ENCODE measurements around the gene TRAM2.

Gene TRAM2

DNA sequence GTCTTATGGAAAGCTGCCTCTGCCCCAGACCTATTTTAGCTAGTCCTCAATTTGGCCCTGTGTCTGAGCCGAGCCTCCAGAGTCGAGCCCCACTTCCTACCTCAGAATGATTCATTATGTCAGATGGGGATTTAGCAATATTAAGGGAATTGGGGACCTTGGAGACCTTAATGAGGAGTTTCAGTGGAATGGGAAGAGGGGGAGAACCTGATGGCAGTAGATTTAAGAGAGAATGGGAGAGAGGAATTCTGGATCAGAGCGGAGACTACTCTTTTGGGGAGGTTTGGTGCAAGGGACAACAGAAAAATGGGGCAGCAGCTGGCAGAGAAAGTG is 93.2 kb downstream of the TRAM2 start:
- H3K4ac ChIP-seq (ENCODE audit: low read depth, low read length), result no peak overlapping the region
- H3K79me2 ChIP-seq (ENCODE audit: control insufficient read depth, insufficient read depth, low read length, poor library complexity), result no peaks in the 10 kb centered on the region
- no peak overlapping the region for H4K12ac ChIP-seq (ENCODE audit: low read depth, low read length)
- no peak overlapping the region for H3K9ac ChIP-seq (ENCODE audit: low read length)
- H2BK120ac ChIP-seq (ENCODE audit: insufficient read depth, low read length, poor library complexity), result no peak overlapping the region
- no CpG with 5 or more reads among the region's 3 CpGs for WGBS (ENCODE audit: extremely low coverage, insufficient coverage, insufficient read length)
- no peak overlapping the region for H2AK5ac ChIP-seq (ENCODE audit: low read length)
- no peak overlapping the region for H3K4me2 ChIP-seq (ENCODE audit: low read length)
- H4K91ac ChIP-seq (ENCODE audit: low read depth, low read length), result no peak overlapping the region
- H3K4me1 ChIP-seq (ENCODE audit: control insufficient read depth in 1 of 2, insufficient read depth in 2 of 2, low read length in 2 of 2), result no peaks in the 10 kb centered on the region
- no peak for DNase-seq
- H3K9me3 ChIP-seq (ENCODE audit: insufficient read depth, low read depth, low read length), result no peaks in the 10 kb centered on the region
- H3K27ac ChIP-seq (ENCODE audit: low read depth, low read length), result no peak overlapping the region
- no peak overlapping the region for H3K23ac ChIP-seq (ENCODE audit: low read length)
- H3K4me3 ChIP-seq (ENCODE audit: low read depth, low read length), result no peak overlapping the region
- no peak overlapping the region for H3K18ac ChIP-seq (ENCODE audit: low read length)
- no peaks in the 10 kb centered on the region for H3K79me1 ChIP-seq (ENCODE audit: low read length)
- no peak overlapping the region for H2BK12ac ChIP-seq (ENCODE audit: low read length)
- no peak overlapping the region for H2BK5ac ChIP-seq (ENCODE audit: low read depth, low read length, poor library complexity)
- H3K27me3 ChIP-seq (ENCODE audit: insufficient read depth, low read length), result no peaks in the 10 kb centered on the region
- H3K36me3 ChIP-seq (ENCODE audit: control insufficient read depth in 1 of 2, insufficient read depth in 2 of 2, low read length in 2 of 2), result no peaks in the 10 kb centered on the region
- H4K8ac ChIP-seq (ENCODE audit: low read depth, low read length), result no peak overlapping the region
- H3K14ac ChIP-seq (ENCODE audit: low read length), result no peak overlapping the region
- no peak overlapping the region for H2AFZ ChIP-seq (ENCODE audit: insufficient read depth, low read length, poor library complexity)

DNA sequence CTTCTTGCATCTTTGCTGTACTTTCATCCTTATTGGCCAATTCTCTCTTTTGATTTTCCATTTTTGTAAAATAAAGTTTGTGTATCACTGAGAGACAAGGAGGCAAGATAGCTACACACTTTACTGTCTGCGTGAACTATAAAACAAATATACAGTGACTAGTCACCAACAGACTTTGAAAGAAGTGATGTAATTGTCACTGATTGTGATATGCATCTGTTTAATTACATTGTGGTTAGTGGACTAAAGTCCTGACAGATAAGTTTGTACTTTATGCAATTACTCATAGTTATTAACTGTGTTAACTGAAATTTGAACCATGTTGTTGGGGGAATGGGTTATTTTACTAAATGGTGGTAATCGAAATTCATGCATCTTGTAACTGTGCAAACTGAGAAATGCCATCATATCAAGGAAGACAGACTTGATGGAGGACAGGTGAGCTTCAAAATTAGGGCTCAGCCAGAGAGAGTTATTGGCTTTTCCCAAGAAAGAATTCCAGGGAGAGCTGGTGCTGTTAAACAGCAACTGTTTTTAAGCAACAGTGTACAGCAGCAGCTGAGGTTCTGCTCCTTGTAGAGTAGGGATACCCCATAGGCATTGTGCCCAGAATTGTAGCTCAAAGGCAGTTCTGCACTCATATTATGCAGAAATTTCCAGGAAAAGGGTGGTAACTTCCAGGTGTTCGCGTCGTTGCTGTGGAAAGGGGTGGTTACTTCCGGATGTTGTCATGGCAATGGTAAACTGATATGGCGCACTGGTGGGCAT is 93.8 kb downstream of the TRAM2 start:
- Histone ChIP-seq H4K91ac (ENCODE audit: low read depth, low read length) (no peak overlapping the region), H3K27me3 (ENCODE audit: insufficient read depth, low read length) (no peaks in the 10 kb centered on the region), H3K9ac (ENCODE audit: low read length) (no peak overlapping the region), H3K79me1 (ENCODE audit: low read length) (no peaks in the 10 kb centered on the region), H2AFZ (ENCODE audit: insufficient read depth, low read length, poor library complexity) (no peak overlapping the region), H2BK12ac (ENCODE audit: low read length) (no peak overlapping the region), H3K4me2 (ENCODE audit: low read length) (no peak overlapping the region), H3K14ac (ENCODE audit: low read length) (no peak overlapping the region), H3K9me3 (ENCODE audit: insufficient read depth, low read depth, low read length) (no peaks in the 10 kb centered on the region), H3K36me3 (ENCODE audit: control insufficient read depth in 1 of 2, insufficient read depth in 2 of 2, low read length in 2 of 2) (no peaks in the 10 kb centered on the region), H4K8ac (ENCODE audit: low read depth, low read length) (no peak overlapping the region), H3K4me1 (ENCODE audit: control insufficient read depth in 1 of 2, insufficient read depth in 2 of 2, low read length in 2 of 2) (no peaks in the 10 kb centered on the region), H2BK120ac (ENCODE audit: insufficient read depth, low read length, poor library complexity) (no peak overlapping the region), H2BK5ac (ENCODE audit: low read depth, low read length, poor library complexity) (no peak overlapping the region), H2AK5ac (ENCODE audit: low read length) (no peak overlapping the region), H3K79me2 (ENCODE audit: control insufficient read depth, insufficient read depth, low read length, poor library complexity) (no peaks in the 10 kb centered on the region), H3K4me3 (ENCODE audit: low read depth, low read length) (no peak overlapping the region), H4K12ac (ENCODE audit: low read depth, low read length) (no peak overlapping the region), H3K18ac (ENCODE audit: low read length) (no peak overlapping the region), H3K4ac (ENCODE audit: low read depth, low read length) (no peak overlapping the region), H3K23ac (ENCODE audit: low read length) (no peak overlapping the region), H3K27ac (ENCODE audit: low read depth, low read length) (no peak overlapping the region)
- DNase-seq, result no peak
- WGBS (ENCODE audit: extremely low coverage, insufficient coverage, insufficient read length), result no CpG with 5 or more reads among the region's 7 CpGs

DNA sequence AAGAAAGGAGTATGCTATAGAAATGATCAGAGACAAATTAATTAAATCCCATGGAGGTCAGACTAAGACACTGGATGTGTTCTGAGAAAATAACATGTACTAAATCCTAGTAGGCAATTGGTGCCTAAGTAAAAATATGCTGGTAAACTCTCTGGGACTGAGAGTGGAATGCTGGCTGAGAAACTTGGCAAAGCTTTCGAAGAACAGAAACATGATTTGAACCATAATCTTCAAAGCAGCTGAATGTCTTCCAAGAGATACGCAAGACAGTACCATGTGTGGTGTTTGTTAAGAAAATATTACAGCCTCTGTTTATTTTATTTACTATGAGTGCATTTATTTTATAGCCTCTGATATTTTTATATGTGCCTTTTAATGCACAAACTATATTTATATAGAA is 101.6 kb downstream of the TRAM2 start:
- H3K9ac ChIP-seq (ENCODE audit: low read length), result no peak overlapping the region
- H3K23ac ChIP-seq (ENCODE audit: low read length), result no peak overlapping the region
- no peak overlapping the region for H2BK5ac ChIP-seq (ENCODE audit: low read depth, low read length, poor library complexity)
- no peak overlapping the region for H4K12ac ChIP-seq (ENCODE audit: low read depth, low read length)
- no peak overlapping the region for H4K8ac ChIP-seq (ENCODE audit: low read depth, low read length)
- H3K9me3 ChIP-seq (ENCODE audit: insufficient read depth, low read depth, low read length), result no peaks in the 10 kb centered on the region
- no CpG with 5 or more reads among the region's 2 CpGs for WGBS (ENCODE audit: extremely low coverage, insufficient coverage, insufficient read length)
- no peak overlapping the region for H3K4ac ChIP-seq (ENCODE audit: low read depth, low read length)
- H4K91ac ChIP-seq (ENCODE audit: low read depth, low read length), result no peak overlapping the region
- no peak overlapping the region for H2BK120ac ChIP-seq (ENCODE audit: insufficient read depth, low read length, poor library complexity)
- H3K36me3 ChIP-seq (ENCODE audit: control insufficient read depth in 1 of 2, insufficient read depth in 2 of 2, low read length in 2 of 2), result no peaks in the 10 kb centered on the region
- no peaks in the 10 kb centered on the region for H3K79me1 ChIP-seq (ENCODE audit: low read length)
- H3K4me3 ChIP-seq (ENCODE audit: low read depth, low read length), result no peak overlapping the region
- no peak overlapping the region for H3K4me2 ChIP-seq (ENCODE audit: low read length)
- no peak overlapping the region for H3K27ac ChIP-seq (ENCODE audit: low read depth, low read length)
- H3K14ac ChIP-seq (ENCODE audit: low read length), result no peak overlapping the region
- H2BK12ac ChIP-seq (ENCODE audit: low read length), result no peak overlapping the region
- no peak overlapping the region for H2AFZ ChIP-seq (ENCODE audit: insufficient read depth, low read length, poor library complexity)
- no peak overlapping the region for H2AK5ac ChIP-seq (ENCODE audit: low read length)
- H3K27me3 ChIP-seq (ENCODE audit: insufficient read depth, low read length), result no peaks in the 10 kb centered on the region
- H3K18ac ChIP-seq (ENCODE audit: low read length), result no peak overlapping the region
- H3K4me1 ChIP-seq (ENCODE audit: control insufficient read depth in 1 of 2, insufficient read depth in 2 of 2, low read length in 2 of 2), result no peaks in the 10 kb centered on the region
- H3K79me2 ChIP-seq (ENCODE audit: control insufficient read depth, insufficient read depth, low read length, poor library complexity), result no peaks in the 10 kb centered on the region
- DNase-seq, result no peak

DNA sequence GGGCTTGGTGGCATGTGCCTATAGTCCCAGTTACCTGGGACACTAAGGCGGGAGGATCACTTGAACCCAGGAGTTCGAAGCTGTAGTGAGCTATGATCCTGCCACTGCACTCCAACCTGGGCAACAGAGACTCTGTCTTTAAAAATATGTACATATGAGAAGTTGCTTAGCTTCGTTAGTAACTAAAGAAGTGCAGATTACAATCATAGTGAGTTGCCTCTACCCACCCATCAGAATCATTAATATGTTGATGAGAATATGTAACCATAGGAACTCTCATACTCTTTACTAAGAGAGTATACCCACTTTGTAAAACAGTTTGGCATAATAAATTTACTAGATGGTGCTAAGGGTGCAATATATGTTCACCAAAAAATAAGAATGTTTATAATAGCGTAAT is 102.7 kb downstream of the TRAM2 start:
- no peak overlapping the region for H3K4me3 ChIP-seq (ENCODE audit: low read depth, low read length)
- no peaks in the 10 kb centered on the region for H3K9me3 ChIP-seq (ENCODE audit: insufficient read depth, low read depth, low read length)
- no peaks in the 10 kb centered on the region for H3K27me3 ChIP-seq (ENCODE audit: insufficient read depth, low read length)
- no peaks in the 10 kb centered on the region for H3K79me1 ChIP-seq (ENCODE audit: low read length)
- no peaks in the 10 kb centered on the region for H3K36me3 ChIP-seq (ENCODE audit: control insufficient read depth in 1 of 2, insufficient read depth in 2 of 2, low read length in 2 of 2)
- H4K91ac ChIP-seq (ENCODE audit: low read depth, low read length), result no peak overlapping the region
- no peaks in the 10 kb centered on the region for H3K79me2 ChIP-seq (ENCODE audit: control insufficient read depth, insufficient read depth, low read length, poor library complexity)
- H4K12ac ChIP-seq (ENCODE audit: low read depth, low read length), result no peak overlapping the region
- H3K4me2 ChIP-seq (ENCODE audit: low read length), result no peak overlapping the region
- no CpG with 5 or more reads among the region's 4 CpGs for WGBS (ENCODE audit: extremely low coverage, insufficient coverage, insufficient read length)
- no peak overlapping the region for H4K8ac ChIP-seq (ENCODE audit: low read depth, low read length)
- no peak for DNase-seq
- no peak overlapping the region for H2AK5ac ChIP-seq (ENCODE audit: low read length)
- H3K27ac ChIP-seq (ENCODE audit: low read depth, low read length), result no peak overlapping the region
- no peak overlapping the region for H3K14ac ChIP-seq (ENCODE audit: low read length)
- no peaks in the 10 kb centered on the region for H3K4me1 ChIP-seq (ENCODE audit: control insufficient read depth in 1 of 2, insufficient read depth in 2 of 2, low read length in 2 of 2)
- no peak overlapping the region for H2BK5ac ChIP-seq (ENCODE audit: low read depth, low read length, poor library complexity)
- H3K18ac ChIP-seq (ENCODE audit: low read length), result no peak overlapping the region
- no peak overlapping the region for H3K9ac ChIP-seq (ENCODE audit: low read length)
- H2BK120ac ChIP-seq (ENCODE audit: insufficient read depth, low read length, poor library complexity), result no peak overlapping the region
- no peak overlapping the region for H2AFZ ChIP-seq (ENCODE audit: insufficient read depth, low read length, poor library complexity)
- no peak overlapping the region for H2BK12ac ChIP-seq (ENCODE audit: low read length)
- no peak overlapping the region for H3K23ac ChIP-seq (ENCODE audit: low read length)
- no peak overlapping the region for H3K4ac ChIP-seq (ENCODE audit: low read depth, low read length)

All from trophoblast cell (in vitro differentiated cells and primary cell).